Parathyroid adenoma (tissue), 2 donors: ENCODE results near the gene C11orf68.

Experiments
- H2AFZ ChIP-seq: fragments of 300-600 bp; sonication (generic); one replicate; pipeline ENCODE4 v1.7.0; 2017; ENCODE audit warnings: antibody characterized with exemption, mild to moderate bottlenecking
- H3K27ac ChIP-seq: fragments of 300-600 bp; sonication (generic); one replicate; pipeline ENCODE4 v1.7.0; 2017
- H3K27me3 ChIP-seq: fragments of 300-600 bp; sonication (generic); one replicate; pipeline ENCODE4 v1.7.0; 2017; ENCODE audit warnings: low read length; ENCODE audit not compliant: control insufficient read depth, insufficient read depth
- H3K36me3 ChIP-seq: fragments of 300-600 bp; sonication (generic); one replicate; pipeline ENCODE4 v1.7.0; 2017; ENCODE audit warnings: low read length; ENCODE audit not compliant: control insufficient read depth, insufficient read depth
- H3K4me1 ChIP-seq: fragments of 300-600 bp; sonication (generic); one replicate; pipeline ENCODE4 v1.7.0; 2017; ENCODE audit warnings: control low read depth
- H3K4me2 ChIP-seq: fragments of 300-600 bp; sonication (generic); one replicate; pipeline ENCODE4 v1.7.0; 2017; ENCODE audit warnings: low read length
- H3K4me3 ChIP-seq: fragments of 300-600 bp; sonication (generic); one replicate; pipeline ENCODE4 v1.7.0; 2017; ENCODE audit warnings: low read depth, low read length
- H3K79me2 ChIP-seq: fragments of 300-600 bp; sonication (generic); one replicate; pipeline ENCODE4 v1.7.0; 2017; ENCODE audit warnings: control low read depth
- H3K9ac ChIP-seq: fragments of 300-600 bp; sonication (generic); one replicate; pipeline ENCODE4 v1.7.0; 2017; ENCODE audit warnings: mild to moderate bottlenecking
- H3K9me3 ChIP-seq: fragments of 300-600 bp; sonication (generic); one replicate; pipeline ENCODE4 v1.7.0; 2017; ENCODE audit warnings: low read length; ENCODE audit not compliant: control insufficient read depth
- CTCF ChIP-seq: fragments of 300-600 bp; sonication (generic); IDR thresholded peaks from one replicate; pipeline ENCODE4 v1.7.0; 2017; ENCODE audit warnings: antibody characterized with exemption, mild to moderate bottlenecking
- donor health status: primary hyperparathyroidism.

The C11orf68 gene

DNA sequence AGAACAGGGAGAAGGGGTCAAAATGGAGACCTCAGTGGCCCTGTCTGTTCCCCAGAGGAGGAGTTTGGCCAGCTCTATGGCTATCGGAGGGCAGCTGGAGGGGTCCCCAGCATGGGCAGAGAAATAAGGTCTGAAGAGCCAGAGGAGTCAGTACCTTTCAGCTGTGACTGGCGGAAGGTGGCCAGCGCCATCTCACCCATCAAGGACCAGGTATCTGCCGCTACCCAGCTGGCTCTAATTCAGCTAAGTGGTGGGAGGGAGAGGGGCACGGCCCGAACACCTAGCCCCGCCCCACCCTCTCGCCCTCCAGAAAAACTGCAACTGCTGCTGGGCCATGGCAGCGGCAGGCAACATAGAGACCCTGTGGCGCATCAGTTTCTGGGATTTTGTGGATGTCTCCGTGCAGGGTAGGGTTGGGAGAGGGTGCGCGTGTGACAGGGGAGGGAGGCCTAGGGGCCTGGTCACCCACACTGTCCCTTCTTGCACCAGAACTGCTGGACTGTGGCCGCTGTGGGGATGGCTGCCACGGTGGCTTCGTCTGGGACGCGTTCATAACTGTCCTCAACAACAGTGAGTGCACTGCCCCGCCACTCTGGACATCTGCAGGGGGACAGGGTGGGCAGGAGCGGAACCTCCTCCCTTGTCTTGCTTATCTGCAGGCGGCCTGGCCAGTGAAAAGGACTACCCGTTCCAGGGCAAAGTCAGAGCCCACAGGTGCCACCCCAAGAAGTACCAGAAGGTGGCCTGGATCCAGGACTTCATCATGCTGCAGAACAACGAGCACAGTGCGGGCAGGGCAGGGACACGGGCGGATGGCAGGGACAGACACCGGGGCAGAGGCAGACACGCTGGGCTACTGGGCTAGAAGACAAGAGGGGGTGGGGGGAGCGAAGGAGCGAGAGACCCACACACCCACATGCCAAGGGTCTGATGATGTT lies 36.5 kb downstream of the C11orf68 start:
- TF ChIP-seq CTCF, result no peak
- Histone ChIP-seq H3K4me2 (no peak overlapping the region), H2AFZ (no peak overlapping the region), H3K27me3 (no peaks in the 10 kb centered on the region), H3K9ac (no peak overlapping the region), H3K4me1 (peaks cover 1% of the 10 kb centered on the region), H3K79me2 (no peaks in the 10 kb centered on the region), H3K27ac (no peak overlapping the region), H3K4me3 (no peak overlapping the region), H3K9me3 (no peaks in the 10 kb centered on the region), H3K36me3 (no peaks in the 10 kb centered on the region)

GRCh38 chr11:65880844-65881421 lies 37.9 kb downstream of the C11orf68 start:
- Histone ChIP-seq H3K4me1 (no peaks in the 10 kb centered on the region), H3K4me3 (no peak overlapping the region), H3K9ac (no peak overlapping the region)

GRCh38 chr11:65880027-65880426 lies 38.8 kb downstream of the C11orf68 start:
- Histone ChIP-seq H3K79me2 (no peaks in the 10 kb centered on the region), H3K36me3 (no peaks in the 10 kb centered on the region), H3K4me3 (no peak overlapping the region), H3K9me3 (no peaks in the 10 kb centered on the region), H3K9ac (no peak overlapping the region), H2AFZ (no peak overlapping the region), H3K27me3 (no peaks in the 10 kb centered on the region), H3K27ac (no peak overlapping the region), H3K4me1 (no peaks in the 10 kb centered on the region), H3K4me2 (no peak overlapping the region)
- no peak for TF ChIP-seq CTCF

More at GRCh38 chr11:65880844-65881421, 37.9 kb downstream of the C11orf68 start:
- Histone ChIP-seq H3K36me3 (no peaks in the 10 kb centered on the region), H2AFZ (no peak overlapping the region), H3K79me2 (no peaks in the 10 kb centered on the region), H3K27me3 (no peaks in the 10 kb centered on the region), H3K9me3 (no peaks in the 10 kb centered on the region), H3K27ac (no peak overlapping the region), H3K4me2 (no peak overlapping the region)
- TF ChIP-seq CTCF, result no peak

DNA sequence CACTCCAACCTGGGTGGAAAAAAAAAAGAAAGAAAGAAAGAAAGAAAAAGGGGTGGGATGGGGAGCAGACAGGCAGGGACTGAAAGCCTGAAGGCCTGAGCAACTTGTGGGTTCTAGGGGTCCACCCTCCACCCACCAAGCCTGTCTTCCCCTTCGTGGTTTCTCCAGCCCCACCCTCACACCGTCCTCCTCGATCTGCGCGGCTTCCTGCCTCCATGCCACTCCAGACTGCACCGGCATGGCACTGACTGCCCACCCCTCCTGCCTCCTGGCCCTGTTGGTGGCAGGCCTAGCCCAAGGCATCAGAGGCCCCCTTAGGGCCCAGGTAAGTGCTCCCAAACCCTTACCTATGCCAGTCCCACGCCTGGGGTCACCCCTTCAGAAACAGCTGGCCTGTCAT lies 39.2 kb downstream of the C11orf68 start, which contains the start of gene CTSW:
Gene CTSW, plus strand, starts transcription at position 221 of the 400 bp plus-strand sequence. Its CDS starts 18 bp downstream, at position 239.
- Histone ChIP-seq H3K4me3 (no peak within 1 kb of the TSS), H3K4me2 (no peak within 1 kb of the TSS), H3K9me3 (no peaks in the 10 kb centered on the region), H3K27ac (no peak within 1 kb of the TSS), H3K79me2 (no peaks in the 10 kb centered on the region), H3K36me3 (no peaks in the 10 kb centered on the region), H3K27me3 (no peaks in the 10 kb centered on the region), H3K4me1 (no peaks in the 10 kb centered on the region), H2AFZ (no peak within 1 kb of the TSS), H3K9ac (no peak within 1 kb of the TSS)
- no peak for TF ChIP-seq CTCF
